Fibroblast of the aortic adventitia (primary cell): Measurements from ENCODE around the gene SURF6. TPM values are rescaled to one million over a fixed set of nuclear protein-coding genes. Genes with fewer than 3 reads are reported as not detected.

Experiments used
- DNase-seq: peaks from one replicate; pipeline ENCODE4 v3.0.0-alpha.2; 2010; ENCODE audit warnings: low read depth
- H3K4me3 ChIP-seq: 2 replicates; pipeline ENCODE4 v1.5.1; 2011; ENCODE audit warnings: low read depth, mild to moderate bottlenecking, control low read depth, low read length, moderate library complexity
- total RNA-seq: library from RNA; depleted of rRNA; stranded (reverse); fragments of >200 nt; gene quantifications from 2 replicates; pipeline ENCODE4 v1.2.3, GENCODE V29; 2012; ENCODE audit warnings: low replicate concordance
- TF ChIP-seq, protein P1 (sequence below): IDR thresholded peaks from 2 replicates; pipeline ENCODE4 v1.5.1; 2011; ENCODE audit warnings: mild to moderate bottlenecking, low read length, control low read depth, inconsistent platforms; ENCODE audit not compliant: insufficient read depth

The SURF6 gene
- total RNA-seq, 1 donor = 6.9 TPM

DNA sequence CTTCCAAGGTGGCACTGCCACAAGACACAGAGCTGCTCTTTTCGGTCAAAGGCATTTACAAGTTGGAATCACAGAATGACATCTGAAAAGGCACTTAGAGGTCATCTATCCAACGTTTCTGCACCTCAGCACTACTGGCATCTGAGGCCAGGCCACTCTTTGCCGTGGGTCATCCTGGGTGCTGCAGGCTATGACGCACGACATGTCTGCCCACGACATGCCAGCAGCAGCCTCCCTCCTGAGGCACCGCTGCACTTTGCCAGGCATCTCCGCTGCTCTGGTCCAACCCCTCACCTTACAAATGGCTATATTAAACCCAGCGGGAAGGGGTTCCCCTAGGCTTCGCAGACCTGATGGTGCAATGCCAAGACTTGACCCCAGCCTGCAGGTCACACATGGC lies 31.8 kb upstream of the SURF6 start:
- TF ChIP-seq, protein P1, sequence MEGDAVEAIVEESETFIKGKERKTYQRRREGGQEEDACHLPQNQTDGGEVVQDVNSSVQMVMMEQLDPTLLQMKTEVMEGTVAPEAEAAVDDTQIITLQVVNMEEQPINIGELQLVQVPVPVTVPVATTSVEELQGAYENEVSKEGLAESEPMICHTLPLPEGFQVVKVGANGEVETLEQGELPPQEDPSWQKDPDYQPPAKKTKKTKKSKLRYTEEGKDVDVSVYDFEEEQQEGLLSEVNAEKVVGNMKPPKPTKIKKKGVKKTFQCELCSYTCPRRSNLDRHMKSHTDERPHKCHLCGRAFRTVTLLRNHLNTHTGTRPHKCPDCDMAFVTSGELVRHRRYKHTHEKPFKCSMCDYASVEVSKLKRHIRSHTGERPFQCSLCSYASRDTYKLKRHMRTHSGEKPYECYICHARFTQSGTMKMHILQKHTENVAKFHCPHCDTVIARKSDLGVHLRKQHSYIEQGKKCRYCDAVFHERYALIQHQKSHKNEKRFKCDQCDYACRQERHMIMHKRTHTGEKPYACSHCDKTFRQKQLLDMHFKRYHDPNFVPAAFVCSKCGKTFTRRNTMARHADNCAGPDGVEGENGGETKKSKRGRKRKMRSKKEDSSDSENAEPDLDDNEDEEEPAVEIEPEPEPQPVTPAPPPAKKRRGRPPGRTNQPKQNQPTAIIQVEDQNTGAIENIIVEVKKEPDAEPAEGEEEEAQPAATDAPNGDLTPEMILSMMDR = no peak
- DNase-seq = no peak
- no peak overlapping the region for H3K4me3 ChIP-seq

GRCh38 chr9:133367221-133367620 lies 31.2 kb upstream of the SURF6 start:
- no peak for DNase-seq
- no peak overlapping the region for H3K4me3 ChIP-seq
- TF ChIP-seq, protein P1 = no peak

- no peak overlapping the region for H3K4me3 ChIP-seq
Measured at GRCh38 chr9:133366435-133366834, 30.4 kb upstream of the SURF6 start.

DNA sequence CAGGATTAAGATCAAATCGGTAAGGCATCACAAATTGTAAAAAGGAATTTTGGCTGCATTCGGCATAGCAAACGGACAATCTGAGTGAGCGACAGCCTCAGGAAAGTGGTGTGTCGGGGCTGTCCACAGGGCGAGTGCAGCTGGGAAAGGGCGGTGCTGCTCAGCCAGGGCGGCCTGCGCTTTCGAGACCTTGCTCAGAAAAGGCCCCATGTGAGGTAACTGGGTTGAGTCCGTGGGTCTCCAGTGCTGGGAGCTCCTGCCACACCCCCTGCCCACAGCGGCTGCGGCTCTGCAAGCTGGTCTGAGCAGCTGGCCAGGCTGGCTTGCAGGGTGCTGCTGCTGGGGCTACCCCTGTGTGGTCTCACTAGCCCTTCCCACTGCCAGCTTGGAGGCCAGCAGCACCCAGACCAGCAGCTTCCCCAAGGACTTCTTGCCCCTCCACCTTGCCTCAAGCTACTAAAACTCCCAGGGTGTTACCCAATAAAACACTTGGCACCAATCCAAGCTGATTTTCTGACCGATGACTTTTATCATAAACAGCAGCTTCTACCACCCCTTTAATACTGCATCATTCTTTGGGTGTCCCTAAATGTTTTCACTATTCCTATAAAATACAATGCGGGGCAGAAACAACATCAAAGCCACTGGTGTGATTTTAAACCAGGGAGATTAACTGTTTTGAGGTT lies 26.5 kb upstream of the SURF6 start:
- H3K4me3 ChIP-seq = no peak overlapping the region
- DNase-seq = peak; percentile 30

More at GRCh38 chr9:133366435-133366834, 30.4 kb upstream of the SURF6 start:
- DNase-seq = no peak
- TF ChIP-seq, protein P1 = no peak

DNA sequence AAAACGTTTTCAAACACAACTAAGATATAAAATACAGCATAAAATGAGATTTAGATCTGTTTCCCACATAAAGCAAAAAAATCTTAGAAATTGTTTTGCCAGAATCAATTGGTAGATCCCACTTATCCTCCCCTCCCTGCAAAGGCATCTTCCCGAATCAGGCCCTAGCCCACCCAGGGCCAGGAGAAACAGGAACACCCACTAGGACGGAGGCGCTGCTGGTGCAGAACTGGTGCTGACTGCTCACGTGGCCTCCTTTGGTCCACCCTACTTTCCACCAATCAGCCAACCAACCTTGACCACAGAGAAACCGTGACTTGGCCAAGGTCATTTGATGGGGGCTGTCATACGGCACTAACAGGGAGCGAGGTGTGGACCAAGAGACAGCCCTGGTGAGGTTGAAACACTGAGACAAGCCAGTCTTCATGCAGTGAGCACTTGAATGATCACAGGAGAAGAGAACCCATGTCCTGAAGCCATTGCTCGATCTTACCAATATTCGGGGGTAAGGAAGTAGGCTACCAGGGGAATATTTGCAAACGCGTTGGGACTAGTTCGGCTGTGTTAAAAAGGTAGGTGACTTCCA lies 25.6 kb upstream of the SURF6 start:
- no peak overlapping the region for H3K4me3 ChIP-seq
- TF ChIP-seq, protein P1 = no peak
- no peak for DNase-seq

More for the DNA sequence above, 26.5 kb upstream of the SURF6 start:
- TF ChIP-seq, protein P1 = no peak

- DNase-seq = no peak
- TF ChIP-seq, protein P1 = no peak
- no peak overlapping the region for H3K4me3 ChIP-seq
Measured at GRCh38 chr9:133360400-133361393, 24.7 kb upstream of the SURF6 start.
